ENCODE measurements around the gene WDR62. TPM values are rescaled to one million over a fixed set of nuclear protein-coding genes. Genes with fewer than 3 reads are reported as not detected.

The WDR62 gene
- total and polyA plus RNA-seq, 10 of the 15 experiments (the other 5 are each of a cell fraction or from before 2014, with no cell fraction given): 0.08 to 20.6 (median 10.9) TPM

DNA sequence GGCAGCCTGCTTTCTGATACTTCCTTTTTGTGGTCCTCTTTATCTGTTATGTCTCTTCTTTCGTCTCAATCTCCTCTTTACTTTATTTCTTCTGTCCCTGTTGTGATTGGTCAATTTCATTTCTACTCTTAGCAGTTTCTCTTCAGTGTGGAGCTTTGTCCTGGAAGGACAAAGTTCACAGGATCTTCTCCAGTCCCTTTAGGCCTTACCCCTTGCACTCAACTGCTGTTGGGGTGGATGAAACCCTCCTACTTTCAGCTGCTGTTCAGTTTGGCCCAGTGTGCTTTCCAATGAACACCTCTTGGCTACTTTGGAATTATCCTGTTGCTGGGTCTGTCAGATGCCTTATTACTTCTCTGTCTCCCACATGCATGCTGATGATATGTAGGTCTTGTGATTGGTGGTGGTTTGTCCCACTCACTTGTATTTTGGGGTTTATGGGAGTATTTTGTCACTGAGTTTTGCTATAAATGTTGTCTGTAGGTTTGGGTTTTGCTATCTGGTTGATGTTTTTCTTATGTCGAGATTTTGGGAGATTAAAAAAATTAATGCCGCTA lies 24.8 kb downstream of the WDR62 start:
- ChIA-PET CTCF (interaction anchor here (1.4 kb wide), 1 partner anchor 13 kb away, joined by 4 read pairs; no protein-coding TSS in a partner anchor), POLR2A (no interaction called here), SMC1A (ENCODE audit: uncharacterized antibody, unreplicated experiment) (no interaction called here), RAD21 (ENCODE audit: unreplicated experiment) (no interaction called here)
- no peak overlapping the region for H3K9ac ChIP-seq (ENCODE audit: control insufficient read depth, insufficient read depth, low read length)
- no peaks in the 10 kb centered on the region for H3K79me2 ChIP-seq (ENCODE audit: control insufficient read depth, insufficient read depth, low read length)
- in situ Hi-C loops (cut with MboI): no loop called here
- no peaks in the 10 kb centered on the region for H3K9me3 ChIP-seq (replicated peaks; ENCODE audit: control insufficient read depth, insufficient read depth, low read length)
- H3K27me3 ChIP-seq (replicated peaks in 1 of 2; ENCODE audit: control insufficient read depth in 2 of 2, insufficient read depth in 2 of 2, low read length in 1 of 2): no peaks in the 10 kb centered on the region
- H3K4me2 ChIP-seq (ENCODE audit: control insufficient read depth, insufficient read depth): no peak overlapping the region
- H4K20me1 ChIP-seq (ENCODE audit: control insufficient read depth, insufficient read depth): no peaks in the 10 kb centered on the region
- TF ChIP-seq ETV6 (conservative IDR thresholded peaks at IDR 0.05 in 1 of 2, IDR thresholded peaks at IDR 0.05 in 1 of 2; ENCODE audit: borderline replicate concordance in 1 of 2, low read depth in 1 of 2) (no peak), STAT1 (conservative IDR thresholded peaks at IDR 0.05) (no peak), PML (IDR thresholded peaks at IDR 0.05; ENCODE audit: low read length) (no peak), CHD4 (IDR thresholded peaks at IDR 0.05) (no peak), HCFC1 (IDR thresholded peaks at IDR 0.05; ENCODE audit: low read length) (no peak), SMAD1 (IDR thresholded peaks at IDR 0.05; ENCODE audit: low read depth, partially characterized antibody) (no peak), POLR2A (IDR thresholded peaks at IDR 0.05; ENCODE audit: low read depth, low read length) (no peak), NR2F1 (conservative IDR thresholded peaks at IDR 0.05) (no peak), MYB (IDR thresholded peaks at IDR 0.05; ENCODE audit: borderline replicate concordance, low read depth, low read length) (no peak), YY1 (IDR thresholded peaks at IDR 0.05; ENCODE audit: low read depth, low read length) (no peak), FOXM1 (IDR thresholded peaks at IDR 0.05; ENCODE audit: low read depth, low read length) (no peak)
- peaks cover 20 to 22% of the 10 kb centered on the region in 2 experiments; a peak in 3 of 4 replicates for H3K36me3 ChIP-seq (ENCODE audit: control insufficient read depth in 2 of 2, insufficient read depth in 2 of 2, low read length in 1 of 2)
- H3K4me1 ChIP-seq (ENCODE audit: control insufficient read depth, insufficient read depth, low read length): no peaks in the 10 kb centered on the region
- no TSS peak for BruUV-seq (replicated peaks)
- ATAC-seq: no peak
- no peak overlapping the region for H3K27ac ChIP-seq (ENCODE audit: control insufficient read depth, insufficient read depth)
- no peak for FAIRE-seq
- intact Hi-C loops (cut with micrococcal nuclease; ENCODE audit: unreplicated experiment): no loop called here
- WGBS (ENCODE audit: insufficient coverage, insufficient replicate concordance, low lambda C conversion rate, missing lambda C conversion rate): 98% methylated on average over 3 of the region's 3 CpGs
- no peak overlapping the region for H2AFZ ChIP-seq (ENCODE audit: control insufficient read depth, low read depth, low read length)
- no peak overlapping the region for H3K4me3 ChIP-seq
- no peak for DNase-seq (ENCODE audit: low read depth, low spot score)
